Stimulated activated CD8-positive, alpha-beta memory T cell treated with anti-CD3 and anti-CD28 coated beads, Interleukin-15, amount 100 ng/mL, for 24 hours (primary cell): ENCODE data around the gene SCNN1A.

ENCODE experiments used
- DNase-seq: peaks from one replicate; pipeline ENCODE4 v3.0.0-alpha.2; 2020; ENCODE audit warnings: low read depth

SCNN1A gene

GRCh38 chr12:6334359-6334758 lies 41.0 kb downstream of the SCNN1A start:
- DNase-seq: no peak

- DNase-seq: no peak
These were observed 41.8 kb downstream of the SCNN1A start for GRCh38 chr12:6333566-6333965.

DNA sequence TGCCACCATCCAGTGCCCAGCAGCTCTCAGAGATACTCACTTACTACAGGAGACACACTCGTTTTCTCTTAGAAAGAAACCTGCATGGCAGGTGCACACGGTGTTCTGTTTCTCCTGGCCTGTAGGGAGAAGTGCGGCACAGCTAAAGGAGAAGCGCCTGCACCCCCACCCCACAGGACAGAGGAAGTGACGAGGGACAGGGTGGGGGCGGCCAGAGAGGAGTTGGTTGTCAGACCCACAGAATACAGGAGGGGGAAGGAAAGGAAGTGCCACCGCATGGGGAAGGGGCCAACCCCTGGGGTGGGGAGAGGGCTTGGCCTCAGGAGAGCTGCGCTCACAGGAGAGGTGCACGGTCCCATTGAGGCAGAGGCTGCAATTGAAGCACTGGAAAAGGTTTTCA lies 42.3 kb downstream of the SCNN1A start:
- no peak for DNase-seq

DNA sequence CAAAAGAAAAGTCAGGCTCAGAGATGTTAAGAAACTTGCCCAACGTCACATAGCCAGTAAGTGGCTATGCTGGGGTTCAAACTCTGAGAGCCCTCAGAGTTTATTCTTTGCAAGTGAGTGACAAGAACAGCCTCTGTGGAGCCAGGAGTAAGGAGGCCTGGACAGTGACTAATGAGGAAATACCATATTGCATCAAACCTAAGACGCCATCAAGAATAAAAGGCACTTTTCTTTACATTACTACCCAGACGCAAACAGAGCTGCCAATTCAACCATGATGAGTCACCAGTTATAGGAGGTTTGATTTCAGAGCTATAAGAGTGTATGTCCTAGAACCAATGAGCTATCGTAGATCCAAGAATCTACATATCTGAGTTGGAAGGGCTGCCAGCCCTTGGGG lies 42.9 kb downstream of the SCNN1A start:
- no peak for DNase-seq

- no peak for DNase-seq
These were observed 44.2 kb downstream of the SCNN1A start for GRCh38 chr12:6330999-6331714.

DNA sequence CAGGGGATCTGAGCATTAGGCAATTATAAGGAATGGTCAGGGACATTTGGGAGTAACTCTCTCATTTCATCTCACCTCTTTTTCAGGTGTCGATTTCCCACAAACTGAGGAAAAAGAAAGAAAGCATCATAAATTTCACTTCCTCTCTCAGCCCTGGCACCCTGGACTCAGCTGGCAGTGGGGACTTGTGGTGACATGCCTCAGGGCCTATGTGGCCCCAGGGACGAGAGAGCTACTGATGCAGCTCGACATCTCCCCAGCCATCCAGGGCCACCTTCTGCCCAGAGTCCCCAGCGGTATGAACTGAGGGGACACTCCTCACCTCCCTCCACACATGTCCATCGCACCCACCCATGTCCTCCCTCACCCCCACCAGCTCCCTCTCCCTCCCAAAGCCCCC lies 45.2 kb downstream of the SCNN1A start:
- DNase-seq: no peak

DNA sequence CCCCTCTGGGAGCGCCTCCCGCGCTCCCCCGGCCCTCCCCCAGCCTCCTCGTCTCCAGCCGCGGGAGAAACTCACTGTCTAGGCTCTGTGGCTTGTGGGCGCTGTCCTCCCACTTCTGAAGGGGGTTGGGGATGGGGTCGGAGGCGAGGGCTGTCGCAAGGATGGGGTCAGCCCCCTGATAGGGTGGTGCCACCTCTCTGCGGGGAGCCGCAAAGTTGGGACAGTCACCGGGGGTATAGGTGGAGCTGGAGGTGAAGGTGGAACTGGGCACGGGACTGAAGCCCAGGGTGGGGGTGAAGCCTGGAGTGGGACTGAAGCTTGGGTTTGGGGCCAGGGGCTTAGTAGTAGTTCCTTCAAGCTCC lies 45.7 kb downstream of the SCNN1A start:
- no peak for DNase-seq

DNA sequence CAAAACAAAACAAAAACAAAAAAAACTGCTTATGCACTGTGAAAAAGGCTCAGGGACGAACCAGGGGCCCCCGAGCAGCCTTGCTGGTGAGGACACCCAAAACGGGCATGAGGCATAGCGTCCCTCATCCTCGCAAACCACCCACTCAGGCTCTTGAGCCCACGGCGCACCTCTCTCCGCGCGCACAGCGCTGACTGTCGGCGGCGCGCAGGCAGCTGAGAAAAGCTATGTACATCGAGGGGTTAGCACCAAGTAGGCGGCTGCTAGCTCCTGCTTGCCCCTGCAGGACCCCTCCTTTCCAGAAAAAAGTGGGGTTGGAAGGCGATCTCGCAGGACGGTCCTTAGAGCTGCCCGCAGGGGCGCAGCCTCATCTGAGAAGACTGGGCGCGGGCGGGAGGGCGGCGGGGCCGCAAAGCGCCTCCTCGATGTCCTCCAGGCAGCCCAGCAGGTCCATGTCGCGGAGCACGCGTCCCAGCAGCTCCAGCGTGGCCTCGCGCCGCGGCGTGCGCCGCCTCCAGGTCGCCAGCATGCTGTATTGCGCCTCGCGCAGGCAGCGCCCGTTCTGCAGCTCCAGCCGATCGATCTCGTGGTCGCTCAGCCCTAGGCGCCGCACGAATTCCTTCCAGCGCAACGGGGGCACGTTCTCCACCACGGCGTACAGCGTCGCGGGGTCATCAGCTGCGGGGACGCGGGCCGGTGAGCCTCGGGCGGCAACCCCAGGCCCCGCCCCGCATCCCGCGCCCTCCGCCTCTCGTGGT lies 46.2 kb downstream of the SCNN1A start:
- no peak for DNase-seq

DNA sequence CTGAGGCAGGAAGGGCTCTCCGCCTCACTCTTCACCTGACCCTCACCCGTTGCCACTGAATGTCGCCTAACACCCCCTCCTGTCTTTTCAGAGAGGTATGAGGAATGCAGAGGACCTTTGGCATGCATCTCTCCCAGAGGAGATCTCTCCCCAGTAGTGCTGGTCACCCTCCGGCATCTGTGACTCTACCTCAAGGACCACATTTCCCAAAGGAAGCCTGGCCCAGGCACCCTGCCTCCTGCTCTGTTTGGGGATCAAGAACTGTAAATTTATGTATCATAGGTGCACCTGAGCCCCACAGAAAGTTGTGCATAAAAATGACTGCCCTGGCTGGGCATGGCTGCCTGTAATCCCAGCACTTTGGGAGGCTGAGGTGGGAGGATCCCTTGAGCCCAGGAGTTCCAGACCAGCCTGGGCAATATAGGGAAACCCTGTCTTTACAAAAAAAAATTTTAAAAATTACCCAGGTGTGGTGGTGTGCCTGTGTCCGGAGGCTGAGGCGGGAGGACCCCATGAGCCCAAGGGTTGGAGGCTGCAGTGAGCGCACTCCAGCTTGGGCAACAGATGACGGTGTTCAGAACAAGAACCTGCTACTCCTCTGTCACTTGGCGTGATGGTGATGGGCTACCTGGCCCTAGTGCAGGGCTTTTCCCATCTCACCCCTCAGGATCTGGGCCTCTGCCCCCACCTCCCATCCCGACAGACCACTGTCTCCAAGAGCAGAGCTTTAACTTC lies 47.2 kb downstream of the SCNN1A start:
- DNase-seq: no peak

GRCh38 chr12:6327229-6328041 lies 47.9 kb downstream of the SCNN1A start:
- no peak for DNase-seq

- no peak for DNase-seq
These were observed 48.8 kb downstream of the SCNN1A start for GRCh38 chr12:6326316-6327228.

- DNase-seq: no peak
These were observed 50.2 kb downstream of the SCNN1A start for GRCh38 chr12:6324936-6325750.

DNA sequence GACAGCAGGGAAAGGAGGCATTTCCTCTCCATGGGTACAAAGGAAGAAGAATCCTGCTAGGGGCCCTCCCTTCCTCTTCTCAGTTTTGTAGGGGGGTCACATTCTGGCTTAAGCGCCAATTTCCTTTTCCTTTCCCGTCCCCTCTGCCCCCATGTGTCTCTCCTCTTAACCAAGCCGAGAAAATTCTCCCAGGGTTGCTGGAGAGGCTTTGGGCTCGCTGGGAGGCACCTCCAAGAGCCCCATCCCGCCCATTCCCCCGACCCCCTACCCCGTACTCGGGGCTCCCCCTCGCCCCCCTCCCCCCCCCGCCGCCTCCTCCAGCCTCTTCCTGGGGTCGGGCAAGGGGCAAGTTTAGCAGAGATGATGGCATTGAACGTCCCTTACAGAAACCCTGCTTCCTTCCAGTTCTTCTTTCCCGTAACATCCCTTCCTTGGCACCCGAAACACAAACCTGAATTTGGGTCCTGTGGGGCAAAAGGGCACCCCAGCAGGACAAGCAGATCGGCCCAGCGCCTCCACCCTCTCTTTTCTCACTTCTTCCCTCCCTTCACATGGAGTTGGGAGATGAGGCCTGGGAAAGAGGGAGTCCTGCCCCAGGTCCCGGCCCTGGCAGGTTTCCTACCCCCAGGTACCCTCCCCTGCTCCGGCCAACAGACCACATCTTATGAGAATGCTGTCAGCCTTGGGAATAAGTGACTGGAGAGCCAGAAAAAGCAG lies 51.2 kb downstream of the SCNN1A start:
- no peak for DNase-seq

GRCh38 chr12:6323340-6323994 lies 51.9 kb downstream of the SCNN1A start:
- DNase-seq: no peak

GRCh38 chr12:6322969-6323339 lies 52.4 kb downstream of the SCNN1A start:
- no peak for DNase-seq

DNA sequence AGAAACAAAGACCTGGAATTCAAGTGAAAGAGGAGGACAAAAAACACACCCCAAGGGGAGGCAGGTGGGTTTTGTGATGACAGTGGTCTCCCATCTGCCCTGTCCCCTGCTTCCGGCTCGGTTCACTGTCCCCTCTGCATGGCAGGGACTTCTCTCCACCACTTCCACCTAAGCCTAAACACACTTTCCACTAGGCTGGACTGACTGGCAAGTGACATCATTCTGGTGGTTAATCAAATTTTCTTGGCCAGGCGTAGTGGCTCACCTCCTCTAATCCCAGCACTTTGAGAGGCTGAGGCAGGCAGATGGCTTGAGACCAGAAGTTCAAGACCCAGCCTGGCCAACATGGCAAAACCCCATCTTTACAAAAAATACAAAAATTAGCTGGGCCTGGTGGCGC lies 53.0 kb downstream of the SCNN1A start:
- DNase-seq: no peak

DNA sequence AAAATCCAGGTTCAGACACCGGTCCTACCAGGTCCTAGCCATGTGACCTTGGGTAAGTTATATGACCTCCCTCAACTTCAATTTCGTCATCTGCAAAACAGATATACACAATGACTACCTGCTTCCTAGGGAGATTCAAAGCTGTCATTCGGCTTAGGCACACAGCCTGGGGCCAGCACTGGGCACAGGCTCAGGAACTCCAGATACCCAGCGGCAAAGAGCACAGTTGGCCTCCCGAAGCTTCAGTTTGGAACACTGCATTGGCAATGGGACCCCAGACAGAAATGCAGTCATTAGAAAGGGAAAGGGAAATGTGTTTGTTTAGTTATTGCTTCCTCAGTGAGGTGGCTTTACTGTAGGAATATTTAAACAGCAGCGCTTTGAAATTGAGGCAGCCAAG lies 53.5 kb downstream of the SCNN1A start:
- no peak for DNase-seq

GRCh38 chr12:6319446-6319845 lies 55.9 kb downstream of the SCNN1A start:
- DNase-seq: no peak

DNA sequence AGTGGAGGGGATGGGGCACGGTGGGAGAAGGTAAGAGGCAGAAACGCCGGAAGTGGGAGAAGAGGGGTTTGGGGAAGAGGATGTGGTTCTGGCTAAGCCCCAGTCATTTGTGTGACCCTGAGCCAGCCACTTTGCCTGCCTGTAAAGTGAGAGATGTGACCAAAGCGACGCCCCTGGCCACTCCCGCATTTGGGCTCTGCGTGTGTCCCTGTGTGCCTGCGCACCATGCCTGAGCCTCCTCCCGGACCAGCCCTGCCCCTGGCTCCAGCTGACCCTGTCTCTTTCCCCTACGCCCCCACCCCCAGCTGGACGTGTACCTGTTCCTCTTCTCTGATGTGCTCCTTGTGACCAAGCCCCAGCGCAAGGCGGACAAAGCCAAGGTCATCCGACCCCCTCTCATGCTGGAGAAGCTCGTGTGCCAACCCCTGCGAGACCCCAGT lies 56.9 kb downstream of the SCNN1A start:
- DNase-seq: no peak
